Suppressor macrophage (primary cell): ENCODE measurements around the gene MRPS34.
"Not testable (repeated sequence)": the region's sequence is repeated elsewhere in the genome, so short reads cannot be mapped to it uniquely, and the experiment has no call there.

ENCODE experiments used
- DNase-seq, 4 experiments: peaks; one replicate each; pipeline ENCODE4 v3.0.0-alpha.2; 2020 to 2022
- total RNA-seq, 17 experiments: gene quantifications; one replicate each; lab custom pipeline; 2026; ENCODE audit warnings: mixed read lengths in 6 of 17, inconsistent platforms in 3 of 17; lab: John Stamatoyannopoulos, UW

The MRPS34 gene
- 12.3 to 80.7 (median 34.3) reads per million in 17 experiments for total RNA-seq

GRCh38 chr16:1772908-1773702 lies at the start of gene MRPS34:
Gene MRPS34, minus strand, starts transcription at chr16:1773134. Its CDS starts 15 bp downstream, at chr16:1773119.
- peak; percentile 88 to 95 (median 92) for DNase-seq

- DNase-seq: no peak
Measured at GRCh38 chr16:1821861-1822611, 49.1 kb upstream of the MRPS34 start.

GRCh38 chr16:1820946-1821290 lies 48.0 kb upstream of the MRPS34 start:
- DNase-seq: no peak

- DNase-seq: no peak
Measured at GRCh38 chr16:1820096-1820945, 47.4 kb upstream of the MRPS34 start.

- DNase-seq: no peak
Measured at GRCh38 chr16:1819611-1820010, 46.7 kb upstream of the MRPS34 start.

GRCh38 chr16:1818873-1819525 lies 46.1 kb upstream of the MRPS34 start:
- no peak for DNase-seq

- DNase-seq: no peak
Measured at GRCh38 chr16:1818204-1818872, 45.4 kb upstream of the MRPS34 start.

GRCh38 chr16:1817716-1818115 lies 44.8 kb upstream of the MRPS34 start:
- DNase-seq: no peak

- no peak for DNase-seq
Measured at GRCh38 chr16:1817276-1817589, 44.3 kb upstream of the MRPS34 start.

- DNase-seq: no peak
Measured at GRCh38 chr16:1816396-1817275, 43.7 kb upstream of the MRPS34 start.

- DNase-seq: no peak
Measured at GRCh38 chr16:1815461-1815860, 42.5 kb upstream of the MRPS34 start.

- DNase-seq: peak; percentile 71 to 89 (median 78)
Measured at GRCh38 chr16:1812732-1813163, 39.8 kb upstream of the MRPS34 start.

- no peak for DNase-seq
Measured at GRCh38 chr16:1810536-1810935, 37.6 kb upstream of the MRPS34 start.

GRCh38 chr16:1810106-1810505 lies 37.2 kb upstream of the MRPS34 start:
- DNase-seq: no peak

GRCh38 chr16:1809281-1809801 lies 36.4 kb upstream of the MRPS34 start:
- DNase-seq: no peak

- DNase-seq: no peak
Measured at GRCh38 chr16:1808691-1809090, 35.8 kb upstream of the MRPS34 start.

GRCh38 chr16:1807626-1808025 lies 34.7 kb upstream of the MRPS34 start:
- no peak for DNase-seq

- no peak for DNase-seq
Measured at GRCh38 chr16:1800701-1801100, 27.8 kb upstream of the MRPS34 start.

GRCh38 chr16:1799263-1799662 lies 26.3 kb upstream of the MRPS34 start:
- not testable (repeated sequence) for DNase-seq

- DNase-seq: no peak
Measured at GRCh38 chr16:1794908-1795666, 22.2 kb upstream of the MRPS34 start.
